ENCODE results near the gene SMIM43.
"Not testable (repeated sequence)": the region's sequence is repeated elsewhere in the genome, so short reads cannot be mapped to it uniquely, and the experiment has no call there.

SMIM43 gene

DNA sequence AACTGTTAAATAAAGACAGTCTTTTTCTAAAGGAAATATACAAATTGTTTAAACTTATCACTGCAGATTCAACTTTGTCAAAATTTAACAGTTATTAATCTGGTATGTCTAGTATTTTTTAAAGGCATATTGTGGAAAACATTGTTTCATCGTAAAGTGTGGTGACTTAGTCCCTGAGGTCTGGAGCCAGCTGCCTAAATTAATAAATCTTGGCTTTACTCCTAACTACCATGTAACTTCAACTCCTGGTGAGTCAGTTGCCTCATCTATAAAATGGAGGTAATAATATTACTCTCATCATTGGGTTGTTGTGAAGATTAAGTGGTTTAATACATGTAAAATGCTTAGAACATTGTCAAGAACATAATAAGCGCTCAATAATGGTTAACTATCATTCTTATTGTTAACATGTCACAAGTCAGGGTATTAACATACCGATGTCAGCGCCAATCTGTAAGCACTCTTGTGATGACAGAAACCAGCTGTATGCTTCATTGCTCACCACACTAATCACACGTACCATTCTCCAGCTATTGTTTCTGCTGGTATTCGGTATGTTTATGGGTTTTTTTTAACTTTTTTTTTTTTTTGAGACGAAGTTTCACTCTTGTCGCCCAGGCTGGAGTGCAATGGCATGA, 14.1 kb upstream of the SMIM43 start:
- DNase-seq: no peak

- DNase-seq: no peak
Observed at GRCh38 chr4:121777625-121778024, 12.7 kb upstream of the SMIM43 start.

DNA sequence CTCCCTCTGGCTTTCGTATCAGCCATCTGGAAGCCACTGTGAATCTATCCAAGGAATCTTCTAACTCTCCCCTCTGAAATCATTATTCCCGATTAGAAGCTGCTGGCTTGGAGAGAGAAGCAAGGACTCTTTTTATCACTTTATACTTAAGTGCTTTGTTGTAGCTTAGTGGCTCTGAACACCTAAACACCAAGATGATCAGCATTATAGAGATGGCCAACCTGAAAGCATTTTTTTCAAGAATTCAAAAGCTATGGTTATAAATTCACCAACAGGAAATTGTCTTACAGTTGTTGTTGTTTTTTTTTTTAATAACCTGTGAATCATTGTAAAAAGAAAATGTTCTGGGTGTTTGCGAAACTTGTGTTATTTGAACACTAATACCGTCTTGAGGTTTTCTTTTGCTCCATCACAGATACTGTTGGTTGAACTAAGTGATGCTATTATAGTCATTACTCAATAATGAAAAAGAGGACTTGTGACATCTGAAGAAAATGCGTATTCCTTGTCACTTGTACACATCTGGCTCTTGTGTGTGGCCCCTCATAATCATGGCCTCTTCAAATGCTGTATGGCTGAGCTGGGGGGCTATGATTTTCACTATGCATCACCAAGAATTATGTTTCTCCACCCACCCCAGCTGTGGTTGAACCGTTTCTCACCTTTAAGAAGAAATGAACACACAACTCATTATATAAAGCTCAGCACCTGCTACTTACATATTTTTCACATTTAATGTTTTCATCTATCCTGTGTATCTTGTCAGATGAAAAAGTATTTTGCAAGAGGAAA, 11.8 kb upstream of the SMIM43 start:
- DNase-seq: no peak

GRCh38 chr4:121773883-121774282, 8.9 kb upstream of the SMIM43 start:
- DNase-seq: no peak

DNA sequence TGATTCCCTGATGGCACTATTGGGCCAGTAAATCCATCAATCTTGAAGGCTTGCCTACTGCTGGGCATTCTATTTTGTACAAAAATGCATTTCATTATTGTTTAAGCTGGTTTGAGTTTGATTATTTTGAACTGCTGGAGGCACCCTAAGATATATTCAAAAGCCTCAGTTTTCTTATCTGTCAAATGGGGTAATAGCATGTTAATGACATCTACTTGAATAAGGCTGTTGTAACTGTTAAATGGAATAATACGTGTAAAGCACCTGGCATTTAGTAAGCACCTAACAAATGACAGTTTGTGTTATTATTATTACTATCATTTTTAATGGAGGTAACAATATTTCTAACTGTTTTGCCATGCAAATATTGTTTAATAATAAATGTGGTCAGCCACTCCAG, 6.9 kb upstream of the SMIM43 start:
- DNase-seq: no peak

DNA sequence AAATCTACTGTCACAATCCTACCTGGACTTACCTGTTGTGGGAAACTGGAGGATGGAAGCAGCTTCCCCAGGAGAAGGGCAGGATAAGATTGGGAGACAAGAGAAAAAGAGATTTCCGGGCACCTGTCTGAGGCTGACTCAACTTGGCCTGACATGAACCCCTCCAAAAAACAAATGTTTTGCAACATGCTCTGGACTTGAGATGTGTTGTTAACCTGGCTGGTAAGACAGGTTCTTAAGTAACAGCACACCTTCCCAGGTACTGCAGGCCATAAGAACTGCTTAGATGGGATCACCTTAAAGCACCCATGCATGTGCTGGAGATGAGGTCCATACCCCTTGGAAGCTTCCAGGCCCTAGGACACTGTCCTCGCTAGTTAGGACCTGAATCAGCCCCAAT, 4.4 kb upstream of the SMIM43 start:
- DNase-seq: no peak

- DNase-seq: no peak
Observed at GRCh38 chr4:121767166-121767565, 2.2 kb upstream of the SMIM43 start.

DNA sequence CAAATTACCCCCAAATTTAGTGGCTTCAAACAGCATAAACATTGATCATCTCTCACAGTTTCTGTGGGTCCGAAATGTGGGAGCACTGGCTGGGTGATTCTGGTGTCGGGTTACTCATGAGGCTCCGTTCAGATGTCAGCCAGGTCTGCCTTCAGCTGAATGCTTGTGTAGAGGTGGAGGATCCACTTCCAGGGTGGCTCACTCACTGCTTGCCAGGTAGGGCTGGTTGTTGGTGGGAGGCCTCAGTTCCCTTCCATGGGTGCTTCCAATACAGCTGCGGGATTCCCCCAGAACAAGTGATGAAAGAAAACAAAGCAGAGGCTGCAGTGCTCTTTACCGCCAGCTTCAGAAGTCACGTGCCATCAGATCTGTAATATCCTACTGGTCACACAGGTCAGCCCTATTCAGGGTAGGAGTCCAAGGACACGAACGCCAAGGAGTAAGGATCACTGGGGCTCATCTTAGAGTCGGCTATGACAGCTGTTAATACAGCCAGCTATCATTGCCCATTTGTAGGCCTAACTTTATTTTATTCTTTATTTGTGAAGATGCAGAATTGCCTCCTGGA, 1.1 kb upstream of the SMIM43 start:
- DNase-seq: no peak

GRCh38 chr4:121765368-121765705, 373 bp upstream of the SMIM43 start:
- no peak for DNase-seq

- DNase-seq: no peak
Observed at GRCh38 chr4:121764303-121764701, 662 bp downstream of the SMIM43 start.

DNA sequence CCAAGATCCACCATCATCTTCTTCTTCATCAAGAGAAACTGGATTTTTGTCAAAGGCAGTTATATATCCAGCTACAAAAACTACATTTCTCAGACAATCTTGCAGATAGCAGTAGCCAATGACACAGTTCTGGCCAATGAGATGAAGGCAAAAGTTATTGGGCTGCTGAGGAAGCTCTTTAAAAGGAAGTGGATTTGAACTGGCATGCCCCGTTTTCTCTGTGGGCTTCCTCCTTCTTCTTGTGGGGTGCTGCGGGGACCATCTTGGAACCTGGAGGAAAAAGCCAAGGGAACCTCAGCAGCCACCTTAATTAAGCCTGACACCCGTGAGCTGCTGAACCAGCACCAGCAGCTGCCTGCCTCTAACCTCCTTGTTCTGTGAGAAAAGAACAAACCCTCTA, 4.8 kb downstream of the SMIM43 start:
- no peak for DNase-seq

DNA sequence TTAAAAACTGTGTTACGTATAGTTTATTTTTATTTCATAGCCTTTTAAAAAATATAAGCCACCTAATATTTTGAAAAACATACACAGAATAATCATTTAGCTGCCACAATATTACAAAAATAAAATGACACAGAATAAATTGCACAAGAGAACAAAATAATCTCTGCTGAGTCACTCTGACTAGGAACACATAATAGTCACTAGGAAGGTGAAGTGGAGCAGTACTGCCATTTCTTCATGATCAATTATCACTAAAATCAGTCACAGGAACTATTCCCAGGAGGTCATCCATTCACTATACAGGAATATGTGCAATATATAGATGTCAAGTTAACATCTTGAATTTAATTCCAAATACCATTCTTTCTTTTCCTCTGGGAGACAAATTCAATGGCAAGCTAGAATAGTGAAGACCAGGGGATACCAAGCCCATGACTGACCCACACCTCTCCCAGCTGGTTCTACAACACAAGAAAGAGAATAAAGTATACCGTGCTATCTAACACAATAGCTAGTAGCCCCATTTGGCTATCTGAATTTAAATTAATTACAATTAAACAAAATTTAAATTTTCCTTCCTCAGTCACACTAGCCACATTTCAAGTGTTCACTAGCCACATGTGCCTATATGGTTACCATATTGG, 5.9 kb downstream of the SMIM43 start:
- no peak for DNase-seq

GRCh38 chr4:121752142-121752541, 12.8 kb downstream of the SMIM43 start:
- not testable (repeated sequence) for DNase-seq

DNA sequence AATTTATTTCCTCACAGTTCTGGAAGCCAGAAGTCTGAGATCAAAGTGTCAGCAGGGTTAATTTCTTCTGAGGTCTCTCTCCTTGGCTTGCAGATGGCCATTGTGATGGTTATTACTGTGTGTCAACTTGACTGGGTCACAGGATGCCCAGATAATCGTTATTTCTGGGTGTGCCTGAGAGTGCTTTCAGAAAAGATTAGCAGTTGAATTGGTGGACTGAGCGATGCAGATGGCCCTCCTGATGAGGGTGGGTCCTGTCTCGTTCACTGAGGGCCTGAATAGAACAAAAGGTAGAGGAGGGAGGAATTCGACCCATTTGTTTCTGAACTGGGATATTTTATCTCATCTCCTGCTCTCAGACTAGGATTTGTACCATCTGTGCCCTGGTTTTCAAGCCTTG, 15.7 kb downstream of the SMIM43 start:
- DNase-seq: no peak

- DNase-seq: no peak
Observed at GRCh38 chr4:121742794-121743193, 22.2 kb downstream of the SMIM43 start.

GRCh38 chr4:121741751-121742150, 23.2 kb downstream of the SMIM43 start:
- DNase-seq: no peak

DNA sequence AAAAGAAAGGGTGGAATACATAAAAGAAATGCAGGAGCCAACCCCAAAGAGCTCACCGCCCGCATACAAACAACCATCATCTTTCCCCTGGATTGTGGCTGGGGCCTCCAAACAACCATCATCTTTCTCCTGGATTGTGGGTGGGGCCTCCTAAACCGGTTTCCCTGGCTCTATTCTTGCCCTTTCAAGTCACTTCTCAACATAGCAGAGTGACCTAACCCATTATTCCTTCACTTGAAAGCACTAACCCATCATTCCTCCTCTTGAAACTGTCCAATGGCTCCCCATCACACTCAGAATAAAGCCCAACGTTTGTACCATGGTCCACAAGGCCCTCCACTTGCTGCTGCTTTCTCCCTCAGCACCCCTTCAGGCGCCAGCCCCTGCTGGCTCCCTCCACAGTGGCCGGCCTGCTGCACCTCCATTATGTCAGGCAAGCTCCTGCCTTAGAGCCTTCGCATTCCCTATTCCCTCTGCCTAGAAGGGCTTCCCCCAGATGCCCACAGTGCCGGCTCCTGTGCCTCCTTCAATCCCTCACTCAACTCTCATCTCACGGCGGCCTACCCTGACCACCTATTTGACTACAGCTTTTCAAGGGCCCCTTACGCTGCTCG, 24.1 kb downstream of the SMIM43 start:
- DNase-seq: no peak

- DNase-seq: no peak
Observed at GRCh38 chr4:121739575-121739974, 25.4 kb downstream of the SMIM43 start.

DNA sequence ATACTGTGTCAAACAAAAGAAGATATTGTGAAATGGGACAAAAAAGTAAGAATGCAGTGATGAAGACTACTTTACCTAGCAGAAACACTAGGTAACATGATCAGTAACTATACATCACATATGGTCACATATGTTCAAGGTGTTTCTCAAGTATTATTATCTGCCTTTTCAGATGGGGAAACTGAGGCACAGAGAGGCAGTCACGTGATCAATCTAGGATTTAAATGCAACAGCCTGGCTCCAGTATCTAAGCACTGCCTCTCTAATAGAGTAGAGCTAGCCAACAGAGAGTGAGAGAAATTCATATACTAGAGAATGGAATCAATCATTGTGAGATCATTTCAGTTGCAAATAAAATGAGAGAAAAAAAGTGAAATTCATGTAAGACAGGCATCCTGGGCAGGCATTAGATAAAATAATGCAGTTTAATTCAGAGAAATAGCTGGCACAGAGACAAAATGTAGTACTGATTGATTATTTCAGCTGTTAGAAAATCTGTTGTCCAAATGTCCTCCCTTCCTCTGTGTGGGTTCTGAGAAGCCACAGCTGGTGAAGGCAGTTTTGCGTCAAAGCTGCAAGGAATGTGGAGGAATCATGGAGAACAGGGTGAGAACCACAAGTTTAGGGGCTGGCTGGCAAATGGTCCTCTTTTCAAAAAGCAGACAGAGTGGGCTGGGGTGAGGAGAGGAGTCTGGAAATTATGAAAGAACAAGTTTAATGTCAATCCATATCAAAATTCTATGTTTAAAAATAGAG, 26.0 kb downstream of the SMIM43 start:
- no peak for DNase-seq

GRCh38 chr4:121737846-121738554, 27.0 kb downstream of the SMIM43 start:
- no peak for DNase-seq

DNA sequence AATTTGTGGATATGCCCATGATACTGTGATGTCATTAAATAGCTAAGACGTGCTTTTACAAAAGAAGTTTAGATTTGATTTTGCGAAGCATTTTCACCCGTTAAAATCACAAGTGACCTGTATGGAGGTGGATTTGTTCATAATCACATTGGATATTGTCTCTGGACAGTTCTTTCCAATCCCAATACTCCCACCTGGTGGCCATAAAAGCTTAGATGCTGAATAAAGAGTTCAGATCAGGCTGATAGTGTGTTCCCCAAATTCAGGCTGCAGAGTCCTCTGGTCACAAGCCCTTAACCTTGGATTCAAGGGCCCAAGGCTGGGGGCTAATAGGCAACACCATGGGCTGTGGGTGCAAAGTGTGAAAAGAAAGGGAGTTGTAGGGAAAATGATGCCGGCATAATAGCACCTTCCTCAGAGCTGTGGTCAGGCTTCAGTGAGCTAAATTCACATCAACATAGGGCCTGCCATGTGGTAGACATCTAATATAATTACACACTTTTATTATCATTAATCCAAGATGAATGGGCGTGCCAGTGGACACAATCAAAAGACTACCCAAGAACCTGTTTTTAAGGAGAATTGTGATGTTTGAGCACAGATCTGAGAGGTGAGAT, 28.1 kb downstream of the SMIM43 start:
- DNase-seq: no peak

GRCh38 chr4:121734571-121734970, 30.4 kb downstream of the SMIM43 start:
- no peak for DNase-seq

All from GF-D8 (cell line).